Hippocampal formation (tissue), 2 donors: ENCODE data around the gene PANX3.
"Not testable (repeated sequence)": the region's sequence is repeated elsewhere in the genome, so short reads cannot be mapped to it uniquely, and the experiment has no call there.

Experiments
- DNase-seq, 2 donors: peaks; one replicate each; lab custom pipeline; 2025; lab: John Stamatoyannopoulos, UW

PANX3 gene, protein sequence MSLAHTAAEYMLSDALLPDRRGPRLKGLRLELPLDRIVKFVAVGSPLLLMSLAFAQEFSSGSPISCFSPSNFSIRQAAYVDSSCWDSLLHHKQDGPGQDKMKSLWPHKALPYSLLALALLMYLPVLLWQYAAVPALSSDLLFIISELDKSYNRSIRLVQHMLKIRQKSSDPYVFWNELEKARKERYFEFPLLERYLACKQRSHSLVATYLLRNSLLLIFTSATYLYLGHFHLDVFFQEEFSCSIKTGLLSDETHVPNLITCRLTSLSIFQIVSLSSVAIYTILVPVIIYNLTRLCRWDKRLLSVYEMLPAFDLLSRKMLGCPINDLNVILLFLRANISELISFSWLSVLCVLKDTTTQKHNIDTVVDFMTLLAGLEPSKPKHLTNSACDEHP

DNA sequence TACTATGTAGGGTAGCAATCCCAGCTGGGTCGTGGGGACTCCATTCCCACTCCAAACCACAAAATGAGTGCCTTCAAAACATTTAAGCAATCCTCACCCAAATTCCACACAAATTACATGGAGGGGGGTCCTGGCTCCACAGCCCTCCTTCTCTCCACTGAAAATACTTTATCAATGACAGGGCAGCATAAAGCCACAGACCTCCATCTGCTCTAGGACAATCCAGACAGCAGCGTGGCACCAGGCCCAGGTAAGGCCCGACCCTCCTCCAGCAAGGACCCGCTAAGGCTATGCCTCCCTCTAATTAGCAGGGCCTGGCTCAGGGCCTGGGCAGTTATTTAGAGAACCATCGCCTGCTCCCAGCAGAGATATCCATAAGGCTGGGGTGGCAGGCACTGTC is at the start of gene PANX3:
Gene PANX3 (plus strand): TSS at position 365 of the 400 bp plus-strand sequence. CDS start 129 bp downstream, outside the sequence.
- DNase-seq = no peak

DNA sequence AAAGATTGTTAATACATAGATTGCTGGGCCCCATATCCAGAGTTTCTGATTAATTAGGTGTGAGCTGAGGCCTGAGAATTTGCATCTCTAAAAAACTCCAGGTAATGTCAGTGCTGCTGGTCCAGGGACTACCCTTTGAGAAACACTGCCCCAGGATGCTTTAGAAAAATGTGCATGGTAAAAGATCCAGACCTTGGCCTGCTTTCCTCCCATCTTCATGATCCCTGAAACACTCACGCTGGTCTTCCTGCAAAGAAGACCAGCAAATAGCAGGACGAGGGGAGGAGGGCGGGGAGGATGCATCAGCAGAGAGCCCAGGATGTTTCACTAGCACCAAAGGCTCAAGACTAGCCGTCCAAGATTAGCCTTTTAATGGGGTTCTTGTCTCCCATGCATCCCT is 41.5 kb upstream of the PANX3 start, which contains the start of gene OR8A1:
Gene OR8A1 (plus strand): TSS at position 301 of the 400 bp plus-strand sequence. CDS start 123 bp downstream, outside the sequence.
- no peak for DNase-seq

DNA sequence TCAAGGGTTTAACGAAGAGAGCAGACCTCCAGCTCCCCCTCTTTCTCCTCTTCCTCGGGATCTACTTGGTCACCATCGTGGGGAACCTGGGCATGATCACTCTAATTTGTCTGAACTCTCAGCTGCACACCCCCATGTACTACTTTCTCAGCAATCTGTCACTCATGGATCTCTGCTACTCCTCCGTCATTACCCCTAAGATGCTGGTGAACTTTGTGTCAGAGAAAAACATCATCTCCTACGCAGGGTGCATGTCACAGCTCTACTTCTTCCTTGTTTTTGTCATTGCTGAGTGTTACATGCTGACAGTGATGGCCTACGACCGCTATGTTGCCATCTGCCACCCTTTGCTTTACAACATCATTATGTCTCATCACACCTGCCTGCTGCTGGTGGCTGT is 41.1 kb upstream of the PANX3 start:
- DNase-seq = no peak

DNA sequence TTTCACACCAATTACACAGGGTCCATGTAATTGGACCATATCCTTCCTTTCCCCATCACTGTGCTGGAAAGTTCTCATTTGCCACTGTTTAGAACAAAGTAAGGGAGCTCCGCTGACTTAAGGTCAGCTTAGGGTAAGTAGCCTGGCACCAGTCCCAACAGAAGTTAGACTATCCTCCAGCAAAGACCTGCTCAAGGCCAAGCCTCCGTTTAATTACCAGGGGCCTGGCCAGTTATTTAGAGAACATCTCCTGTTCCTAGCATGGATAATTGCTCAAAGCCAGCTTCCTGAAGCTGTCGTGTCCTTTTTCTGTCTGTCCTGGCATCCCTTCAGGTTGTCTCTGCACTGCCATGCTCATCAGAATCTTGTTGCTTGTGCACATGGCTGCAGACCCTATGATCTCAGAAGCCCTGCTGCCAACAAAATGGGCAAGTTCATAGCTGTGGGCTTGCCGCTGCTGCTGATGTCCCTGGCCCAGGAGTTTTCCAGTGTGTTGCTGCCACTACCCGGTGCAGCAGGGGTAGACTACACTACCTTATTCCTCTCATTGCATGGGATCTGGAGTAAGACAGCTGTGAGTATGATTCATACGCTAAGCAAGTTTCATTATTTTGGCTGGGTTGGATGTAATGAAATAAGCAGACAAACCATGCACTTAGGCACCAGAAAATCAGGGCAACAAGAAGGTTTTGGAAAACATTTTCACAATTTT is 33.4 kb upstream of the PANX3 start:
- DNase-seq = no peak

DNA sequence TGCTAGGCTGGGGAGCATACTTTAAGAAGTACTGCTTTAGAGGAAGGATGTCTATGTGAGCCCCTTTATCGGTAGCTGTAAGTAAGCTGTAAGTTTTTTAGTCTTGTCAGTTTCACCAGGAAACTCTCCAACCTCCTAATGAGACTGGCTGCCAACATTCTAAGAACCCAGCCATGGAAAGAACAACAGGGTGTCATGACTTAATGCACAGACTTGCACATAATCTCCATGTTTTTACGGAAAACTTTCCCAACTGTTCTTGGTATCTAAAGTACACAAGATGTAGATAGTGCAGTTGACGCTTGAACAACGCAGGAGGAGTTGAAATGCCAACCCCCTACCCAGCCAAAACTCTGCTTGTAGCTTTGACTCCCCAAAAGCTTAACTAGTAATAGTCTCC is 32.5 kb upstream of the PANX3 start:
- no peak for DNase-seq

DNA sequence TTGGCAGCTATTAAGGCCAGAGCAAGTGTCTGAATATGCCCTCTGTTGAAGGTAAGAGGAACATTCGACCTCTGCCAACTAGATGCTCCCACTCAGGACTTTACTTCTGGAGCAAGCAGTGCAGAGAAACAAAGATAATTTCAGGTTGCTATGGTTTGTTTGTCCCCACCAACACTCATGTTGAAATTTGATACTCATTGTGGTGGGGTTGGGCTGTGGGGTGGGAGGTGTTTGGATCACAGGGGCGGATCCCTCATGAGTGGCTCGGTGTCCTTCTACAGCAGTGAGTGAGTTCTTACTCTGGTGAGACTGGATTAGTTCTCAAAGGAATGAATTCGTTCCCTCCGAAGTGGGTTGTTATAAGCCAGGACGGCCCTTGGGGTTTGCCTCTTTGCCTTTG is 29.4 kb upstream of the PANX3 start:
- DNase-seq = no peak

DNA sequence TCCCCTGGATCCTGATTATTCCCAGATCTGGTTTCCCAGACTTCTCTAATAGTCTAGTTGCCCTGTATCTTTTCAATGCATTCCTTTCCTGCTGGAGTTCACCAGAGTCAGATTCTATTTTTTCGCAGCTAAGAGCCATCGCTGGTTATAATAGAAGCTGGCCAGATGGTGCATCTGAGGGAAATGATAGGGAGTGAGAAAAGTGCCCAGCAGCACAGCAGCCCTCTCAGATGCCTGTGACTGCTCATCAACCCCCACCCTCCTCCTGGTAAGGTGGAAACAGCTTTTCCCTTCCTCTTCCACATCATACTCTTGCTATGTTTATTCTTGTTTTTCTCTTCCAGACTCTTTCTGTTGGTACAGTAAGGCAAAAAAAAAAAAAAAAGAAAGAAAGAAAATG is 28.7 kb upstream of the PANX3 start:
- no peak for DNase-seq

DNA sequence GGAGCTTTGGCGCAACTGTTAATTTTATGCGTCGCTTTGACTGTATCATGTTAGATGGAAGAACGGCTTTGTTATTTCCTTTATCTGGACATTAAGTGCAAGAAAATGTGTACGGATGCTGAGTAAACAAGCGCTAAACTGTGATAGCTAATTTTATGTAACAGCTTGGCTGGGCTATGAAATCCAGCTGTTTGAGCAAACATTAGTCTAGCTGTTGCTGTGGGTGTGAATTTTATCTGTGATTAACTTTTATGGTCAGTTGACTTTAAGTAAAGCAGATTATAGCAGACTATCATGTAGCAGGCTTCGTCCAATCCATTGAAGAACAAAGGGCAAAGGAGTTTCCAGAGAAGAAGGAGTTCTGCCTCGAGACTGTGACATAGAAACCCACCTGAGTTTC is 27.4 kb upstream of the PANX3 start:
- no peak for DNase-seq

DNA sequence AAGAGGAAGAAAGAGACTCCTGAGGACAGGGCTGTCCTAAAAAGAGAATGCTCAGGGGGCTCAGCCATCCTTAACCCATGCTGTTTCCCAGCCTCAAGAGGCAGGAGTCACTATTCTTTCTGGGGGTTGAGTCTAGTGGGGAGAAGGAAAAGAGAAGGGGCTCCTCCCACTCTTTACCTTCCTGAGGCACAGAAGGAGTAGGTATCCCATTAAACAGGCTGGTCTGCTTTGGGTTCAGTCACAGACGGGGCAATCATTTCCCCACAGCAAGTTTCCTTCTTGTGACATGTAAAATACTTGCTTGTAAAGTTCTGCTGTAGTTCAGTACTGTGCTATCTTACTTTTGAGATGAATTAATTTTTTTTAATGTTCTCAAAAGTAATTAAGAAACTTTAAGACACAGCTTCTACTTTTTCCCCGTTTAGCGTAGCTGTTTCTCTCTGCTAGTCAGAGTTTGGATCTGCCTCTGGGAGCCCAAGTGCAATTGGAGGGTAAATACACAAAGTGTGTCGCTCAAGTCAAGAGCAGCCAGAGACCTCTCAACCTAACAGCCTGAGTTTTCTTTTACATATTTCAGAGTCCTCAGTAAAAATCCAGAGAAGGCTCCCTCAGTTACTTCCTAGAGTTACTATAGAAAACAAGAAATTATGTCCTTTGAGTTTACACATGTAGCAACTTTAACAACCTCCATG is 26.4 kb upstream of the PANX3 start:
- DNase-seq = no peak

DNA sequence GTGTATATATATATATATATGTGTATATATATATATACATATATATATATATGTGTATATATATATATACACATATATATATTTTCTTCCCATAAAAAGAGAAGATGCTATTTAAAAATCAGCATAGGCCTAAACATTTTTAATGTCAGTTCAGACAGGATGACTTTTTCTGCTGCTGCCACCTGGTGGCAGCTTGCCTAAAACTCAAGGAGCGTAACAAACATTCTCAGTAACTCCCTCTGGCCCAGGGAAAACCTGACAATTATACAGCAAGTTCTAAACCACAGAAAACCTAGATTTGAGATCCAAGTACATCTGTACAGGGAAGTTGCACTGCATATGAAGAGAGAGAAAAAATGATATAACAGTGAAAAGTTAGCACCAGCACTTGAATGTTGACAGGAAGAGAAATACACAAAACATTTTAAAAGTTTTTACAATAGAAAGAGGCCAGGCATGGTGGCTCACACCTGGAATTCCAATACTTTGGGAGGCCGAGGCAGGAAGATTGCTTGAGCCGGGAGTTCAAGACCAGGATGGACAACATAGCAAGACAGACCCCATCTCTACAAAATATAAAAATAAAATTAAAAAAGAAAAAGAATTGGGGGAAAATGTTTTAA is 24.9 kb upstream of the PANX3 start:
- peak; percentile 8 to 9 for DNase-seq

DNA sequence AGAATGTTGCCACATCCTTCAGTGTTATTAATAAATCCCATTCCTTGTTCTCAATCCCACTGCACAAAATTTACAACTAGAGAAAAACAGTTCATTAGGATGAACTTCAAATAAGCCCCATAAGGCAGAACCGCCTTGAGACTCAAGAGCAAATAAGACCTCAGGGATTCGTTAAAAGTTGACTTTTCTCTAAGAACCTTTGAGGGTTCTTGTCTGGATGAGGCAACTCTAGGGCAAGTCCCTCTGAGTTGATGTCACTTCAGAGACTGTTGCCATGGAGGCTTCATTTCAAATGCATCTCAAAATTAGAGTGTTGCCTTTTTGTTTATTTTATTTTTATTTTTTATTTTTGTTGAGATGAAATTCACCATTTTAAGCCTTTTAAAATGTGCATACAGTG is 19.8 kb upstream of the PANX3 start:
- no peak for DNase-seq

DNA sequence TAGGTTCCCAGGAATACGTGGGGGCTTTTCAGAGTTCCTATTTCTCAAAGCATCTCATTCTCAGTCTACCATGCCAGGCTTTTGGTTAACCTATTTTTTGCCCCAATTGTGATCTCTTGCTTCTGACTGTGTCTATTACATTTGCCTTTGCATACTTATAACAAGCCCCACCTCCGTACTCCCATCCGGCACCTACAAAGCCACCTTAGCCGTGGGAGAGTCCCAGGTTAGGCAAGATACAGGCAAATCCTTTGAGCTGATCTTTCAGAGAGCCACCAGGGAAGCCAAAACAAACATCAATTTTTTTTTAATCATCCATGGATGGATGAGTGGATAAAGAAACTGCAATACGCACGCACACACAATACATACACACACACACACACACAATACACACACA is 18.6 kb upstream of the PANX3 start:
- DNase-seq = no peak

DNA sequence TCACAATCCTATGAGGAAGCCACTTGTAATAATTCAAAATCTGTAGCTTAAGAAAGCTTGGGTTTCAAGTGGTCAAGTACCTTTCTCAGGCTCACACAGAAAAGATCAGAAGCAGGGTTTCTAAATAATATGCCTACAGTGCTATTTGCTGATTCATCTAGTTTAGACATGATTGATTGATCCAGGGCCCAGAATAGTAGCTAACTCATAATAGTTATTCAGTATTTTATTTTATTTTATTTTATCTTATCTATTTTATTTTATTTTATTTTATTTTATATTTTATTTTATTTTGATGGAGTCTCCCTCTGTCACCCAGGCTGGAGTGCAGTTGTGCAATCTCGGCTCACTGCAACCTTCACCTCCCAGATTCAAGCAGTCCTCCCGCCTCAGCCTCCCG is 15.9 kb upstream of the PANX3 start:
- DNase-seq = no peak

DNA sequence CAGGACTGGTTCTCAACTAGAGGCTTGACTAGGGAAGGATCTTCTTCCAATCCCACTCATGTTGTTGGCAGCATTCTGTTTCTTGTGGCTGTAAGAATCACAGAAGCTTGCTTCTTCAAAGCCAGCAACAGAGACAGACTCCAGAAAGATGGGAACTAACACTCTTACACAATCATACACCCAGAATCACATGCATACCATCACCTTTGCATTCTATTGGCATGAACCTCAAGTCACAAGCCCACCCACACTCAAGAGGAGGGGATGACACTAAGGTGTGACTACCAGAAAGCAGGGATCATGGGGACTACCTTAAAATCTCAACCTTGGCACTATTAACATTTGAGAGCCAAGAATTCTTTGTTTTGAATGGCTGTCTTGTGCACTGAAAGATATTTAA is 13.6 kb upstream of the PANX3 start:
- no peak for DNase-seq

DNA sequence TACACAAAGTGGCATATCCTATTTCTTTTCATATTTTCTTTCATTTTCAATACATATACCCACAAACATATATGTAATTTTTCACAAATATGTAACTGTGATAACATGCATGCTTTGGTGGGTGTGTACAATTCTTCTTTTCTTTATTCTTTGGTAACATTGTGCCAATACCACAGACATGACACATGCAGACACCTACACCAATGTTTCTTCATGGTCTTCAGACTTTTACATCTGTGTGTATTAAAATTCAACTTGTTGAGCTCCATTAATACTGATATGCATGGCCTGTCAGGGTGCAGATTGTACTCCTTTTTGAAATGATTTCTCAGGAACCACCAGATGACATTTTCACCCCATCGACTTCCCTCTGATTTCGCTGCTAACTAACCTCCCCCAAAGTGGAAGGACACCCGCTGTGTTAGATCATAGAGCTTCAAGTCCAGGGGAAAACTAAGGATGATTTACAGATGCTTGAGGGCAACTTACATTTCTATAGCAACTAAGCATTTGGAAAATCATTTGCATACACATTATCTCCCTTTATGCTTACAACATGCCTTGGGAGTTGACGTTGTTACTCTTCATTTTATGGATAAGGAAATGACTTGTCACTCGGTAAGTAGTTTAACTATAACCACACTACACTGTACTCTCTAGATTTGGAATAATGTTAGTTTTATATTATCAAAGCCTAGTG is 10.5 kb upstream of the PANX3 start:
- DNase-seq = no peak

DNA sequence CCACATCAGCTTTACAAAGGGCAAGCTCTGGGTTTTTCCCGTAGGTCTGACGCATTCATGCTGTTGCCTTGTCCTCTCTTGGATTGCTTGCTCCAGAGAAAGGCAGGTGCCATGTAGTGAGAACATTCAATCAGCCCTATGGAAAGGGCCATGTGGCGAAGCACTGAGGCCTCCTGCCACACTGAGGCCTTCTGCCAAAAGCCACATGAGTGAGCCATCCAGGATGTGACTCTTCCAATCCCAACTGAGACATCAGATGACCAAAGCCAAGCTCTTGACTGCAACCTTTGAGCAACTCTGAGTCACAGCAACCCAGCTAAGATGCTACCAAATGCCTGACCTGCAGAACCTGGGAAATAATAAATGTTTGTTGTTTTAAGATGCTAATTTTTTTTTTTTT is 9.0 kb upstream of the PANX3 start:
- DNase-seq = no peak

DNA sequence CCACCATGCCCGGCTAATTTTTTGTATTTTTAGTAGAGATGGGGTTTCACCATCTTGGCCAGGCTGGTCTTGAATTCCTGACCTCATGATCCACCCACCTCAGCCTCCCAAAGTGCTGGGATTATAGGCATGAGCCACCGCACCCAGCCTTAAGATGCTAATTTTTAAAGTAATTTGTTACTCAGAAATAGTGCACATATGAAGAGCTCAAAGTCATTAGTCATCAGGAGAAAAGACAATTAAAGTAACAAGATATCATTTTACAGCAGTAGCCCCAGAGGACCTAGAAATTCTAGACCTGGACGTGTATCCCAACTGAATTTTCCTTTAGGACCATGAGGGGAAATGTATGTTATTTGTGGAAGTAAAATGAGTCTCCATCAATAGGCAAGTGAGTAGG is 8.5 kb upstream of the PANX3 start:
- DNase-seq = not testable (repeated sequence)

DNA sequence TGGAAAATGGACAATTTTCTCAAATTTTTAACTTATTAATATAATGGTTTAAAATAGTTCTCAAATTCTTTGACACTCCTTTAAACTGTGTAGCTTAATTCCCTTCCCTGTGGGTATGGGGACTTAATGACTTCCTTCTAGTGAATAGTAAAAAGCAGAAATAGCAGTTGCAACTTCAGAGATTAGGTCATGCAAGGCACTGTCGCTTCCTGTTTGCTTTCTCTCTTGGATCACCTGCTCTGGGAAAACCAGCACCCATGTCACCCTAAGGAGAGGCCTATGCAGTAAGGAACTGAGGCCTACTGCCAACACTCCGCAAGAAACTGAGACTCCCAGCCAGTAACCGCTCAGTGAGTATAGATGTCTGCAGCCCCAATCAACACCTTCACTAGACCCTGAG is 5.5 kb upstream of the PANX3 start:
- peak in 1 of 2 donors; percentile 4 for DNase-seq

DNA sequence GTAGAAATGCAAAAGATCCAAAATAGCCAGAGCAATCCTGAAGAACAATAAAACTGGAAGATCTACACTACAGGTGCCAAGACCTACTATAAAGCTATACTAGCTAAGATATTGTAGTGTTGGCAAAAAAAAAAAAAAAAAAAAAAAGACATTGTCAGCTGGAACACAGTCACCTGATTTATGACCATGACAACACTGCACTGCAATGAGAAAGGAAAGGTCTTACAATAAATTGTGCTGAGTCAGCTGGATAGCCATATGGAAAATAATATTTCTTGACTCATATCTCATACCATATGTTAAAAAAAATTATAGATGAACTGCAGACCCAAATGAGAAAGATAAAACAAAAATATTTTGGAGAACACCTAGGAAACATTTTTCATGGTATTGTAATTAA is 3.1 kb upstream of the PANX3 start:
- DNase-seq = no peak

DNA sequence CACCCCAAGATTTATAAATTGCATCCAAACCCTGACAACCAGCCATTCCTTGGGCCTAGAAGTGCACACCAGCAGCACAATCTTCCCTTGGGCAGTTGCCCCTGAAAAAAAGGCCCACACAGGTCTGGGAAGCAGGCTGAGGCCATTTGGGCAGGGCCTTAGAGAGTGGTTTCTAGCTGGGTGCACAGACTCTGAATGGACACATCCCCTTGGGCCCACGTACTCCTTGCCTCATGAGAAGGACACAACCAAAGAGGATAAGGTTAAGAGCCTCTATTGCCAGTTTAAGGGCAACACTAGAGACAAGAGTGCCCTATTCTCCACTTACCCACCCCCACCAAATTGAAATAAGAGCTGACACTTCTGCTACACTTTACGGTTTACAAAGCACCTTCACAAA is 933 bp upstream of the PANX3 start:
- no peak for DNase-seq

DNA sequence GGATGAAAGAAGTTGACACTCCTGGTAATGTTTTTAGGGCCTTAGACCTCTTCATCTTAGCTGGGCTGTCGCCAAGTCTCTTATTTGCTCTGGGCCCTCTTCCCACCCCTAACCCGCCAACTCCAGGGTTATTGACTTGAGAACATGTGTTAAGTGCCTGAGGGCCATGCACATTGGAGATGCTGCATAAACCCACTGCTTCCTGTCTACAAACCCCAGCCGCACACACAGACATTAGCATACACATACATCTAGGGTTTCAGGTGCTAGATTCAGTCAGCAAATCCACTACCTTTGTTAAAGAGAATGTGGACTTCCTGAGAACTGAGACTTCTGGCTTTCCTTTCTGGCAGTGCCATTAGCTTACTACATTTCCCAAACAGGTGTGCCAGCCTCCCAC is 817 bp downstream of the PANX3 start:
- DNase-seq = no peak
